SW 1271 (cell line): ENCODE results near the gene DPH1.

Experiments
- DNase-seq, 2 experiments: peaks; one replicate each; lab custom pipeline; 2025; lab: John Stamatoyannopoulos, UW

DPH1 gene

DNA sequence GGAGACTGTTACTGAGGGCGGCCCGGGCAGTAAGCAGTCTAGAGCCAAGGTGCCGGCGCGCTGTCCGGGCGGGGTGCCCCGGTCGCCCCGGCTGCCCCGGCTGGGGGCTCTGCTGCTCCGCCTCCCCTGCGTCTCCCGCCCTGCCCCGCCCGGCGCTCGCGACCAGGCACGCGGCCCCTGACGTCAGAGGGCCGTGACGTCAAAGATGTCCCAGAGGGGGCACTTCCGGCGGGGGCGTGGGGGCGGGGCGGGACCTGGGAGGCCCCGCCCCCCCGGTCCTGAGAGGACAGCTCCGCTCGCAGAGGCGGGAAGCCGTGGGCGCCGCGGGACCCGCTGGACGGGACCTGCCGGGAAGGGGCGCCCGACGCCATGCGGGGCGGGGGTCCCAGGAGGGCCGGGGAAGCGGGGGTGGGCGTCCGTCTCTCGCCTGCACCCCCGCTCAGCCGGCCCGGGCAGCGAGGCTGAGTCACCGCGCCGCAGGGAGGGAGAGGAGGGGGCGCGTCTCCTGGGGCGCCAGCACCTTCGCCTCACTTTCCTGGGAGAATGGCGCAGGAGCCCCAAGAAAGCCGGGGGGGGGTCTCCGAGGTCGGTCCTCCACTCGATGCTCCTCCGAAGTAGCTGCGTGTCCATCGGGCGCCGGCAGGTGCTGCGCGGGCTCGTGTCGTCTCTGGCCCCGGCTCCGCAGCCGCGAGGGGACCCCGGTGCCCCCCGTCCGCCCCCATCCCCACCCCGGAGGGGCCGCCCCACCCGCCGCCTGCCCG is 20.5 kb downstream of the DPH1 start:
- peak in 1 of 2 experiments; percentile 45 for DNase-seq

DNA sequence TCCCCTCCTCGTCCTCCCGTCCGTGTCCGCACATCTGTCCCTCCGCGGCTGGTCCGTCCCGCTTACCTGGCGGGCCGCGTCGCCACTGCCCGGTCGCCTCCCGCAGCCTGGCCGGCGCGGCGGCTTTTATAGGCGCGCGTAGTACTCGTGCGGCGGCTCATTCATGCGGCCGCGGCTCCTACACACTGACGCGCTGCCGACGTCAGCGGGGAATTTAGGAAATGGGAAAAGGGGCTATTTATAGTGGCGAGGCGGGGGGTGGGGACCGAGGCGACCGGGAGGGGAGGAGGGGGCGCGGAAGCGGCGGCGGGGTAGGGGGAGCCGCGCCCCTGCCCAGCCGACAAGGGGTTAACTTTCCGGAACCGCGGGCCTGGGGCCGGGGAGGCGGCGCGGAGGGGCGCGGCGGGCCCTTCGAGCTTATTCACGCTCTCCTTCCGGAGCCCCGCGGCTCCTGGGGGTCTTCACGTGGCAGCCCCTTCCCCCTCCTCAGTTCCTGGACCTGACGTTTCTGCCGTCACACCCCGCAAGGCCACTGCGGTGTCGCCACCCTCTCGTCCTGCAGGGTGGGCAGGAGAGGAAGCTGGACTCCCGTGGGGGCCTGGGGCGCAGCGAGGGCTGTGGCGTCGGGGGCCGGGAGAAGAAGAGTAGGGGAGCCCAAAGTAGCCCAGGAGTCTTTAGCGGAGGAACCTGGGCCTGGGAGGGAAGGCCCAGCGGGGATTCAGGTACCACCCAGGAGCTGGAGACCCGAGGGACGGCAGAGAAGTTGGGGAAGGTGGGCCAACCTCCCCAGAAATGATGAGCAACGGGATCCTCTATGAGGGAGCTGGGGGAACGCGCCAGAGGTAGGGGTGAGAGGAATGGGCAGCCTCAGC is 21.3 kb downstream of the DPH1 start:
- no peak for DNase-seq

DNA sequence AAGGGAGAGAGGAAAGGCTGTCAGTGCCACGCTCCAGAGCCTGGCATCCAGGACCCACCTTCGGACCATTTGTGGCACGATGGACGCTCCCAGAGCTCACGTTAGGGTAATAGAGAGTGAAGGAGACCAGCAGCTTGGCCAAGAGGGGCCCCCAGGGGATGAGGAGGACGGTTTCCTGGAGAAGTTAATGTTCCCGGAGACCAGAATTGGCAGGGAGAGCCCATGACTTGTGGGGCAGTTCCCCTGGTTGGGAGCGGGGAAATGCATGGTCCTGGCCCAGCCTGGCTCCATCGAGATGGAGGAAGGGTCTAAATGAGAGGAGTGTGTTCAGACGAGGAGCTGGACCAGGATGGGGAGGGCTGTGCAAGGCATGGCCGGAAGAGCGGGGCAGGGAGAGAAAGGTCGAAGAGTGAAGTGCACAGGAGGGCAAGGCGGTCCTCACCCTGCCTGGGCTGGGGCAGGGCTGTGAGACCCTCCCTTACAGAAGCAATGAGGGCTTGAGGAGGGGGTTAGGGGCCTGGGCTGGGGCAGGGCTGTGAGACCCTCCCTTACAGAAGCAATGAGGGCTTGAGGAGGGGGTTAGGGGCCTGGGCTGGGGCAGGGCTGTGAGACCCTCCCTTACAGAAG is 22.1 kb downstream of the DPH1 start:
- no peak for DNase-seq

DNA sequence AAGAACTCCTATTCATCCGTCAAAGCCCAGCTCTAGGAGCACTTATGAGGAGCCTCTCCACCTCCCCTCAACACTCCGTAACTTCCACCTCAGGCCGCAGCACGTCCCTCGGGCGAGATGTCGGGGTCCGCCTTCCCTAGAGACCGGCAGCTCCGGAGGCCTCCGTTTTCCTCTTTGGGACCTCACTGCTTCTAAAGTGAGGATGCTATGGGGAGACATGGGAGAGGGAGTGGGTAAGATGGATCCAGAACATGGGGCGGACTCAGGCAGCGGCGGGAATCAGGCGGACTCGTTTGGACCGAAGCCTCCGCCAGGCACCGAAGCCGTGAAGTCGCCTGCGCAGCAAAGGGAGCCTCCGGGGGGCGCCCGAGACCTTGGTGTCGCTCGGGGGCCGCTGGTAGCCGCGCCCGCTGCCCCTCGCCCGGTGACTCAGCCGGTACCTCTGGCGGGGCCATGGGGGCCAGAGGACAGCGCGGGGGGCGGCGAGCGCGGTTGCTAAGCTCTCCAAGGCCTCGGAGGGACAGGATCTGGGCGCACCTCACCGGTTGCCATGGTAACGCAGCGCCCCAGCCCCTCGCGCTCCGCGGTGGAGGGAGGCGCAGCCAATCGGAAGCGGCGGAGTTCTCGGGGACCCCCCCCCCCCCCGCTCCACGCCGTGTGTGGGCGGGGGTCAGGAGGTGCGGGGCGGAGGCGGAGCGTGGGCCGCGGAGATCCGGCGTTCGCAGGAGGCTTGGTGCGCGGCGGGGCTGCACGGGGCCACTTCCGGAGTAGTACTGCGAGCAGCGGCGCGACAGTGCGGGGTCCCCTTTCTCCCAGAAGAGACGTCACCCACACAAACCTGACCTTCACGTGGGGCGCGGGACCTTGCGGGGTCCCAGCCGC is 23.7 kb downstream of the DPH1 start:
- DNase-seq, result no peak

DNA sequence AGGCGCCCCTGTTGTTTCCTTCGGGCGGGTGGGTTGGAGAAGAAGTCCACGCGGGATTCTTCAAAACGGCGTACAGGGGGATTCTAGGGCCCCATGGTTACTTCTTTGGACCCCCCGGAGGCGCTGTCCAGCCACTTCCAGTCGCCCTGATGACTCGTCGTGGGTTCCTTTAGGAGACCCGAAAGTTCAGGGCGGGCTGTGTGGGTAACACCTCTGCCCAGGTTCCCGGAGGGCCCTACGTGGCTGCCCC is 24.2 kb downstream of the DPH1 start:
- no peak for DNase-seq

DNA sequence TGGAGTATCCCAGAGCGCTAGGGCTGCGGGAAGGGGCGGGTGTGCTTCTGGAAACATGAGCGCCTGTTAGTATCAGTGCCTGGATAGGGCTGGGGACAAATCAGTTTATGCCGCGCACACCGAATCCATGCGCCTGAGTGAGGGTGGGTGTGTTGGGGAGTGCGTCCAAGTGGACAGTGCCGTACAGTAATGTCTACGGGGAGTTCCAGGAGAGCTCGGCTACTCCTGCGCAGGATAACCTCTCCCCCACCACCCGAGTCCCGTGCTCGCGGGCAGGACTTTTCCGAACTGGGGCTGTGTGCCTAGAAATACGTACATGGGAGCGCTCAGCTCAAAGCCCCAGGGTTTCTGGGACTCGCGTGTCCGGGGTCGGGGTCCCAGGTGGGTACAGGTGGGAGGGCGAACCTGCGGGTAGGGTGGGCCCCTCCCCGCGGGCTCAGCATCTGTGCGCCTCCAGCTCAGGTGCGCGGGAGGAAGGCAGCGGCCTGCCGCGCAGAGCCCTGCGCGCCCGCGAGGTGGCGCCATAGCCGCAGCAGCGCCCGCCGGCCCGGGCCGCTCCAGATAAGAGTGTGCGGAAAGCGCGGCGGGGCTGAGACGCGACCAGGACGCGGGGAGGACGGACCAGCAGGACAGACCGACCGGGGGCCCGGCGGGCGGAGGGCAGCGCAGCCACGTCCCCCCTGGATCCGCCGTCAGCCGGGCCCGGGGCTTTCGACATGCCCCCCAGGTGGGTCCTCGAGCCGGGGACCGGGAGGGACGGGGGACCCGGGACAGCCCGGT is 24.7 kb downstream of the DPH1 start, which contains the start of gene HIC1:
Gene HIC1, plus strand, starts transcription at position 592 of the 780 bp plus-strand sequence. CDS start 1,588 bp downstream, outside the sequence.
- DNase-seq, result no peak

DNA sequence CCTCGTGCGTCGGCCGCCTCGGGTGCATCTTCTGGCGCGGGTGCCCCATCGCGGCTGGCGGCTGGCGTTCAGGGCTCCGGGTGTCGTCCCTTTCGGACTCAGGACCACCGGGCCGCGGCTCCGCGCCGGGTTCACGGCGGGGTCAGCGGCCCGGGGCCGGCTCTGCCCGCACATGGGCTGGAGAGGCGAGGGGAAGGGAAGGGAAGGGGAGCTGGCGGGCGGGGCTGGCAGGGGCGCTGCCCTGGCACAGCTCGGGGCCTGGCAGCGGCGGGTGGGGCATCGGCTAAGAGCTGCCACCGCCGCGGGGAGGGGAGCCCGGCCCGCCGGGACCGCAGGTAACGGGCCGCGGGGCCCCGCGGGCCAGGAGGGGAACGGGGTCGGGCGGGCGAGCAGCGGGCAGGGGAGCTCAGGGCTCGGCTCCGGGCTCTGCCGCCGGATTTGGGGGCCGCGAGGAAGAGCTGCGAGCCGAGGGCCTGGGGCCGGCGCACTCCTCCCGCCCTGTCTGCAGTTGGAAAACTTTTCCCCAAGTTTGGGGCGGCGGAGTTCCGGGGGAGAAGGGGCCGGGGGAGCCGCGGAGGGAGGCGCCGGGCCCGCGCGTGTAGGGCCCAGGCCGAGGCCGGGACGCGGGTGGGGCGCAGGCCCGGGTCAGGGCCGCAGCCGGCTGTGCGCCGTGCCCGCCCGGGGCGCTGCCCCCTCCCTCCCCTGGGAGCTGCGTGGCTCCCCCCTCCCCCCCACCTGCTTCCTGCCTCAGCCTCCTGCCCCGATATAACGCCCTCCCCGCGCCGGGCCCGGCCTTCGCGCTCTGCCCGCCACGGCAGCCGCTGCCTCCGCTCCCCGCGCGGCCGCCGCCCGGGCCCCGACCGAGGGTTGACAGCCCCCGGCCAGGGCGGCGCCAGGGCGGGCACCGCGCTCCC is 25.6 kb downstream of the DPH1 start:
- DNase-seq, result no peak

DNA sequence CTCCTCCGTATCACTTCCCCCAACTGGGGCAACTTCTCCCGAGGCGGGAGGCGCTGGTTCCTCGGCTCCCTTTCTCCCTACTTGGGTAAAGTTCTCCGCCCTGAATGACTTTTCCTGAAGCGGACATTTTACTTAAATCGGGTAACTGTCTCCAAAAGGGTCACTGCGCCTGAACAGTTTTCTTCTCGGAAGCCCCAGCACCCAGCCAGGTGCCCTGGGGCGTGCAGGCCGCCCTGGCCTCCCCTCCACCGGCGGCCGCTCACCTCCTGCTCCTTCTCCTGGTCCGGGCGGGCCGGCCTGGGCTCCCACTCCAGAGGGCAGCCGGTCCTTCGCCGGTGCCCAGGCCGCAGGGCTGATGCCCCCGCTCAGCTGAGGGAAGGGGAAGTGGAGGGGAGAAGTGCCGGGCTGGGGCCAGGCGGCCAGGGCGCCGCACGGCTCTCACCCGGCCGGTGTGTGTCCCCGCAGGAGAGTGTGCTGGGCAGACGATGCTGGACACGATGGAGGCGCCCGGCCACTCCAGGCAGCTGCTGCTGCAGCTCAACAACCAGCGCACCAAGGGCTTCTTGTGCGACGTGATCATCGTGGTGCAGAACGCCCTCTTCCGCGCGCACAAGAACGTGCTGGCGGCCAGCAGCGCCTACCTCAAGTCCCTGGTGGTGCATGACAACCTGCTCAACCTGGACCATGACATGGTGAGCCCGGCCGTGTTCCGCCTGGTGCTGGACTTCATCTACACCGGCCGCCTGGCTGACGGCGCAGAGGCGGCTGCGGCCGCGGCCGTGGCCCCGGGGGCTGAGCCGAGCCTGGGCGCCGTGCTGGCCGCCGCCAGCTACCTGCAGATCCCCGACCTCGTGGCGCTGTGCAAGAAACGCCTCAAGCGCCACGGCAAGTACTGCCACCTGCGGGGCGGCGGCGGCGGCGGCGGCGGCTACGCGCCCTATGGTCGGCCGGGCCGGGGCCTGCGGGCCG is 26.5 kb downstream of the DPH1 start:
- no peak for DNase-seq

DNA sequence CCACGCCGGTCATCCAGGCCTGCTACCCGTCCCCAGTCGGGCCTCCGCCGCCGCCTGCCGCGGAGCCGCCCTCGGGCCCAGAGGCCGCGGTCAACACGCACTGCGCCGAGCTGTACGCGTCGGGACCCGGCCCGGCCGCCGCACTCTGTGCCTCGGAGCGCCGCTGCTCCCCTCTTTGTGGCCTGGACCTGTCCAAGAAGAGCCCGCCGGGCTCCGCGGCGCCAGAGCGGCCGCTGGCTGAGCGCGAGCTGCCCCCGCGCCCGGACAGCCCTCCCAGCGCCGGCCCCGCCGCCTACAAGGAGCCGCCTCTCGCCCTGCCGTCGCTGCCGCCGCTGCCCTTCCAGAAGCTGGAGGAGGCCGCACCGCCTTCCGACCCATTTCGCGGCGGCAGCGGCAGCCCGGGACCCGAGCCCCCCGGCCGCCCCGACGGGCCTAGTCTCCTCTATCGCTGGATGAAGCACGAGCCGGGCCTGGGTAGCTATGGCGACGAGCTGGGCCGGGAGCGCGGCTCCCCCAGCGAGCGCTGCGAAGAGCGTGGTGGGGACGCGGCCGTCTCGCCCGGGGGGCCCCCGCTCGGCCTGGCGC is 27.3 kb downstream of the DPH1 start:
- DNase-seq, result no peak

DNA sequence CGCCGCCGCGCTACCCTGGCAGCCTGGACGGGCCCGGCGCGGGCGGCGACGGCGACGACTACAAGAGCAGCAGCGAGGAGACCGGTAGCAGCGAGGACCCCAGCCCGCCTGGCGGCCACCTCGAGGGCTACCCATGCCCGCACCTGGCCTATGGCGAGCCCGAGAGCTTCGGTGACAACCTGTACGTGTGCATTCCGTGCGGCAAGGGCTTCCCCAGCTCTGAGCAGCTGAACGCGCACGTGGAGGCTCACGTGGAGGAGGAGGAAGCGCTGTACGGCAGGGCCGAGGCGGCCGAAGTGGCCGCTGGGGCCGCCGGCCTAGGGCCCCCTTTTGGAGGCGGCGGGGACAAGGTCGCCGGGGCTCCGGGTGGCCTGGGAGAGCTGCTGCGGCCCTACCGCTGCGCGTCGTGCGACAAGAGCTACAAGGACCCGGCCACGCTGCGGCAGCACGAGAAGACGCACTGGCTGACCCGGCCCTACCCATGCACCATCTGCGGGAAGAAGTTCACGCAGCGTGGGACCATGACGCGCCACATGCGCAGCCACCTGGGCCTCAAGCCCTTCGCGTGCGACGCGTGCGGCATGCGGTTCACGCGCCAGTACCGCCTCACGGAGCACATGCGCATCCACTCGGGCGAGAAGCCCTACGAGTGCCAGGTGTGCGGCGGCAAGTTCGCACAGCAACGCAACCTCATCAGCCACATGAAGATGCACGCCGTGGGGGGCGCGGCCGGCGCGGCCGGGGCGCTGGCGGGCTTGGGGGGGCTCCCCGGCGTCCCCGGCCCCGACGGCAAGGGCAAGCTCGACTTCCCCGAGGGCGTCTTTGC is 28.0 kb downstream of the DPH1 start:
- DNase-seq, result no peak

DNA sequence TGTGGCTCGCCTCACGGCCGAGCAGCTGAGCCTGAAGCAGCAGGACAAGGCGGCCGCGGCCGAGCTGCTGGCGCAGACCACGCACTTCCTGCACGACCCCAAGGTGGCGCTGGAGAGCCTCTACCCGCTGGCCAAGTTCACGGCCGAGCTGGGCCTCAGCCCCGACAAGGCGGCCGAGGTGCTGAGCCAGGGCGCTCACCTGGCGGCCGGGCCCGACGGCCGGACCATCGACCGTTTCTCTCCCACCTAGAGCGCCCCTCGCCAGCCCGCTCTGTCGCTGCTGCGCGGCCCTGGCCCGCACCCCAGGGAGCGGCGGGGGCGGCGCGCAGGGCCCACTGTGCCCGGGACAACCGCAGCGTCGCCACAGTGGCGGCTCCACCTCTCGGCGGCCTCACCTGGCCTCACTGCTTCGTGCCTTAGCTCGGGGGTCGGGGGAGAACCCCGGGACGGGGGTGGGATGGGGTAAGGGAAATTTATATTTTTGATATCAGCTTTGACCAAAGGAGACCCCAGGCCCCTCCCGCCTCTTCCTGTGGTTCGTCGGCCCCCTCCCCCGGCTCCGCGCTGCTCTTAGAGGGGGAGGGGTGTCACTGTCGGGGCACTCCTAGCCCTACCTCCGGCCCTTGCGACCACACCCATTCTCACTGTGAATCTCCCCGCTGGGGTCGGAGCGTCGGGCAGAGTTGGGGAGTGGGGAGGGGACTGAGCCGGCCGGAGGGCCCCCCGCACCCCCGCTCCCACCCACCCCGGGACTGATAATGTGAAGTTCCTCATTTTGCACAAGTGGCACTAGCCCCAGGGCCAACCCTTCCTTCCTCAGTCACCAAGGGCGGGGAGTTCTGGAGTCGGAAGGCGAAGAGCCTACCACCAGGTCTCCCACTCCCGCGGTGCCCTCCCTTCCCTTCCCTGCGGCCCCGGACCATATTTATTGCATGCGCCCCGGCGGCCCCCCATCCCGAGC is 28.9 kb downstream of the DPH1 start:
- DNase-seq, result no peak

DNA sequence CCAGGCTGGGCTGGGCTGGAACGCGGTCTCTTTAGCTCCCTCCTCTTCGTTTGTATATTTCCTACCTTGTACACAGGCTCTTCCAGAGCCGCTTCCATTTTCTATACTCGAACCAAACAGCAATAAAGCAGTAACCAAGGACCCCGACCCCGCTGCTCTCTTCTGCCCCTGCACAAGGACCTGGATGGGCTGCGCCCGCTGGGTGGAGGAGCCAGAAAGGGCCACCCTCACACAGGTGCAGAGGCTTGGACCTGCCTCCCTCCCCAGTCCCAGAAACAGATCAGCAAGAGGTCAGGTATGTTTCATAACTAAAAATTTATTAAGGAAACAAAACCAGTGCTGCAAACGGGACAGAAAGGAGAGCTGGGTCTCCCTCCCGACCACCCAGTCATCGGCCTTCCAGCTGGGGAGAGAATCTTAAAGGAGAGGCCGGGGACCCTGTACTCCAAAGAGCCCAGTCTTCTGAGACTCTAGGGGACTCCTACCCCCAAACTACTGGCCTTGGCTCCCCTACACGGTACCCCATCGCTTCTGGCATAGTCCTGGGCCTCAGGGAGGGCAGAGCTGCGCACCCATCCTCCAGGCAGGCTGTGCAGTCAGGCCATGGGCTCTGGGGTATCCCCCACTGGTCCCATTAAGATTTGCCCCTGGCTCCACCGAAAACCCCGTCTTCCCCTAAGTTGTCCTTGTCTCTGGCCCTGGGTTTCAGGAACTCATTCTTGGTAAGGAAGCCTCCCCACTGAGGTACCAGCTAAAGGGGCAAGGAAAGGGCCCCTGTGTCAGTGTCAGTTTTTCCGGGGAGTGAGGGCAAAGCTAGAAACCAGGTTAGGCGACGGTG is 29.8 kb downstream of the DPH1 start:
- DNase-seq, result no peak

DNA sequence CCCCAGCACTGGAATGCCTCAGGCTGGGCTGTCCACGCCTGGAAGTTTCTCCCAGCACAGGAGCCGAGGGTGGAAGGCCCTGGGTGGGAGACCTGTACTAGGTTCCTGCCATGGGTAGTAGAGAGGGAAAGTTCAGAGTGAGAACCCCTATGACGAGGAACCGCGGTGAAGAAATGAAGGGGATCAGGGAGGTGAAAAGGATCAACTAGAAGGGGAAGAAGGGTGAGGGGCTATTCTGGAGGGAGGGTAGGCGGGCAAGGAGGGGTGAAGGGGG is 30.4 kb downstream of the DPH1 start:
- DNase-seq, result no peak

DNA sequence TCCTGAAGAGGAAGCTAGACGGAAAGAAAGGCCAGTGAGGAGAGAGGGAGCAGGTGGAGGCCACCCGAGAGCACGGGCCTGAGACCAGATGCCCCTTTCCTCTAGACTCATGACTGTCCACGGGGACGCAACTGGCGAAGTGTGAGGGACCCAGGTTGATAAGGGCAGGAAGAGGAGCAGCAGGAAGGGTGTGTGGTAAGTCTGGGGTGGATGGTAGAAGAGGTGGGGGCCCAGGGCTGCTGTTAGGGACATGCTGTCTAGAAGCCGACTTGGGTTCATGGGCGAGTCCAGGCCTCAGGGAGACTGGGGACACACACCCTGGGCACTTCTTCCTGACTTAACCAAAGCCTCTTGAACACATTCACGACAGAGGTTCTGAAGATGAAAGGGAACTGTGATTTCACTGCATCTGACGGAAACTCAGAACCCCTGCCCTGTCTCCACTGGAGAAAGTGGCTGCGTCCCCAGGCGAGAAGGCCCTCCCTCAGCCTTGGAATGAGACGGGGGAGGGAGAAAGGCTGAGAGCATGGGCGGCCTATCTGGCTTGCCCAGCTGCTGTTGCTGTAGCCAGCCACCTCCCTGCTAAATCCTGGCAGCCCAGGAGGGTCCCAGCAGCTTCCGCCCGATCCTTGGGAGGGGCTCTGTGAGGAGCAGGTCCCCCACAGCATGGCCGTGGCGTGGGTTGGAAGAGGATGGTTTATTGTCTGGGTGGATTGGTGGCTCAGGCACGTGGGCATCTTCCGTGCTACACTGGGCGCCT is 30.9 kb downstream of the DPH1 start:
- no peak for DNase-seq

DNA sequence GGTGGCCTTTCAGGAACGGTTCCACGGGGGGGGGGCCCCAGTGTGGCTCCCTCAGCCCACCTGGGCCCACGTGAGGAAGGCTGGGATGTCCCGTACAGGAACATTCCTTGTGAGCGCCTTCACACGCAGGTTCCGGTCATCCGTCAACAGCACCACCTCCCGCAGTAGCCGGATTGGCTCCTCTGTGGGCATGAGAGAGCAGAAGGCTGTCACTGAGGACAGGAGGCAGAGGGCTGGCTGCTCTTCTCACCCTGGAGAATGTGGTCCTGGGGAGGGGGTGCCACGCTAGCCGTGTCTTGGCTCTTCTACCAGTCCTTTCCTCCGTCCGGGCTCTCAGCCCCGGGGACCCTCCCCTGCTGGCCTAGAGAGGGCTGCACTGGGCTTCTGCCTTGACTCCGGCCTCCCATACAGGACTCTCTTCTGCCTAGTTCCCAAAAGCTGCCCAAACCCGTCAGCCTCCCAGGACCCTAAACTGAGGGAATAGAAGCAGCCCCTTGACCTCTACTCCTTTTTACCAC is 31.5 kb downstream of the DPH1 start:
- no peak for DNase-seq
